ENCODE measurements around the gene CHD9.

CHD9 gene

GRCh38 chr16:53098526-53099317 is 43.9 kb downstream of the CHD9 start:
- peak overlapping the region; percentile 48 for H3K4me3 ChIP-seq (ENCODE audit: low read depth, low read length)
- TF ChIP-seq CTCF (IDR thresholded peaks at IDR 0.05; ENCODE audit: borderline replicate concordance, insufficient read depth, low read depth, low read length): no peak

- no peak for TF ChIP-seq CTCF (IDR thresholded peaks at IDR 0.05; ENCODE audit: borderline replicate concordance, insufficient read depth, low read depth, low read length)
Observed at GRCh38 chr16:53099318-53100130, 44.7 kb downstream of the CHD9 start.

GRCh38 chr16:53100131-53100748 is 45.4 kb downstream of the CHD9 start:
- TF ChIP-seq CTCF (IDR thresholded peaks at IDR 0.05; ENCODE audit: borderline replicate concordance, insufficient read depth, low read depth, low read length): no peak
- H3K4me3 ChIP-seq (ENCODE audit: low read depth, low read length): peak overlapping the region; percentile 48

More at GRCh38 chr16:53099318-53100130, 44.7 kb downstream of the CHD9 start:
- H3K4me3 ChIP-seq (ENCODE audit: low read depth, low read length): peak overlapping the region; percentile 48

- no peak for TF ChIP-seq CTCF (IDR thresholded peaks at IDR 0.05; ENCODE audit: borderline replicate concordance, insufficient read depth, low read depth, low read length)
- no peak overlapping the region for H3K4me3 ChIP-seq (ENCODE audit: low read depth, low read length)
Observed at GRCh38 chr16:53100889-53101288, 46.1 kb downstream of the CHD9 start.

GRCh38 chr16:53103811-53104210 is 49.0 kb downstream of the CHD9 start:
- no peak for TF ChIP-seq CTCF (IDR thresholded peaks at IDR 0.05; ENCODE audit: borderline replicate concordance, insufficient read depth, low read depth, low read length)
- H3K4me3 ChIP-seq (ENCODE audit: low read depth, low read length): no peak overlapping the region

GRCh38 chr16:53105565-53105964 is 50.8 kb downstream of the CHD9 start:
- no peak for TF ChIP-seq CTCF (IDR thresholded peaks at IDR 0.05; ENCODE audit: borderline replicate concordance, insufficient read depth, low read depth, low read length)
- H3K4me3 ChIP-seq (ENCODE audit: low read depth, low read length): no peak overlapping the region
